Measurements from ENCODE around the gene NLGN2.

- TF ChIP-seq CTCF (IDR thresholded peaks at IDR 0.05): no peak
- TF ChIP-seq POLR2A (IDR thresholded peaks at IDR 0.05; ENCODE audit: low read depth): no peak
- no peak for TF ChIP-seq POLR2AphosphoS5 (IDR thresholded peaks at IDR 0.05)
- TF ChIP-seq EP300 (IDR thresholded peaks at IDR 0.05): no peak
These were observed 60.6 kb downstream of the NLGN2 start for GRCh38 chr17:7468290-7468689.
